ENCODE data around the gene IDUA. TPM values are rescaled to one million over a fixed set of nuclear protein-coding genes. Genes with fewer than 3 reads are reported as not detected.

IDUA gene
- total and polyA plus RNA-seq, 4 donors: 3.0 to 4.5 (median 3.8) TPM

GRCh38 chr4:965766-966134 is 21.1 kb upstream of the IDUA start:
- TF ChIP-seq ATF3 (IDR thresholded peaks at IDR 0.05): no peak
- no peaks in the 10 kb centered on the region for H3K4me1 ChIP-seq (ENCODE audit: control insufficient read depth in 4 of 4, insufficient read depth in 4 of 4, low read length in 3 of 4)
- no peak for DNase-seq (ENCODE audit: low spot score)
- WGBS: 96% methylated on average over 21 of the region's 21 CpGs
- H3K27ac ChIP-seq (ENCODE audit: low read depth in 1 of 2, low read length in 2 of 2): no peak overlapping the region
- no peak overlapping the region for H3K4me3 ChIP-seq (ENCODE audit: low read depth in 1 of 3, low read length in 3 of 3)
- no peak overlapping the region for H3K9ac ChIP-seq (ENCODE audit: low read depth in 1 of 2, low read length in 2 of 2)
- H3K27me3 ChIP-seq (ENCODE audit: control insufficient read depth in 4 of 4, insufficient read depth in 4 of 4, low read length in 3 of 4): no peaks in the 10 kb centered on the region
- peaks cover 0 to 23% (median 2%) of the 10 kb centered on the region in 4 donors for H3K36me3 ChIP-seq (ENCODE audit: control insufficient read depth in 4 of 4, insufficient read depth in 3 of 4, low read depth in 1 of 4, low read length in 3 of 4)
- no peaks in the 10 kb centered on the region for H3K9me3 ChIP-seq (ENCODE audit: control insufficient read depth in 4 of 4, low read length in 3 of 4)

GRCh38 chr4:966266-967112 is 20.4 kb upstream of the IDUA start:
- H3K9me3 ChIP-seq (ENCODE audit: control insufficient read depth in 4 of 4, low read length in 3 of 4): no peaks in the 10 kb centered on the region
- H3K27ac ChIP-seq (ENCODE audit: low read depth in 1 of 2, low read length in 2 of 2): no peak overlapping the region
- TF ChIP-seq HNF4G (IDR thresholded peaks at IDR 0.05) (no peak), SP1 (IDR thresholded peaks at IDR 0.05) (no peak), JUND (IDR thresholded peaks at IDR 0.05) (no peak), ZBTB33 (IDR thresholded peaks at IDR 0.05) (no peak), CTCF (IDR thresholded peaks at IDR 0.05; ENCODE audit: low read depth, low read length, missing input control) (no peak), MAX (IDR thresholded peaks at IDR 0.05) (no peak), RAD21 (IDR thresholded peaks at IDR 0.05) (no peak), GABPA (IDR thresholded peaks at IDR 0.05 in 1 of 2, conservative IDR thresholded peaks at IDR 0.05 in 1 of 2) (no peak), FOXA1 (IDR thresholded peaks at IDR 0.05) (no peak), NR2F2 (IDR thresholded peaks at IDR 0.05) (no peak), HNF4A (conservative IDR thresholded peaks at IDR 0.05) (no peak)
- peaks cover 0 to 3% (median under 1%) of the 10 kb centered on the region in 4 donors for H3K4me1 ChIP-seq (ENCODE audit: control insufficient read depth in 4 of 4, insufficient read depth in 4 of 4, low read length in 3 of 4)
- H3K36me3 ChIP-seq (ENCODE audit: control insufficient read depth in 4 of 4, insufficient read depth in 3 of 4, low read depth in 1 of 4, low read length in 3 of 4): peaks cover 0 to 23% (median 2%) of the 10 kb centered on the region in 4 donors
- H3K4me3 ChIP-seq (ENCODE audit: low read depth in 1 of 3, low read length in 3 of 3): no peak overlapping the region
- no peaks in the 10 kb centered on the region for H3K27me3 ChIP-seq (ENCODE audit: control insufficient read depth in 4 of 4, insufficient read depth in 4 of 4, low read length in 3 of 4)
- 93% methylated on average over 48 of the region's 48 CpGs for WGBS
- DNase-seq (ENCODE audit: low spot score): no peak
- H3K9ac ChIP-seq (ENCODE audit: low read depth in 1 of 2, low read length in 2 of 2): no peak overlapping the region

All from liver (tissue), 9 donors.